Measurements from ENCODE around the gene FZD7.

FZD7 gene

DNA sequence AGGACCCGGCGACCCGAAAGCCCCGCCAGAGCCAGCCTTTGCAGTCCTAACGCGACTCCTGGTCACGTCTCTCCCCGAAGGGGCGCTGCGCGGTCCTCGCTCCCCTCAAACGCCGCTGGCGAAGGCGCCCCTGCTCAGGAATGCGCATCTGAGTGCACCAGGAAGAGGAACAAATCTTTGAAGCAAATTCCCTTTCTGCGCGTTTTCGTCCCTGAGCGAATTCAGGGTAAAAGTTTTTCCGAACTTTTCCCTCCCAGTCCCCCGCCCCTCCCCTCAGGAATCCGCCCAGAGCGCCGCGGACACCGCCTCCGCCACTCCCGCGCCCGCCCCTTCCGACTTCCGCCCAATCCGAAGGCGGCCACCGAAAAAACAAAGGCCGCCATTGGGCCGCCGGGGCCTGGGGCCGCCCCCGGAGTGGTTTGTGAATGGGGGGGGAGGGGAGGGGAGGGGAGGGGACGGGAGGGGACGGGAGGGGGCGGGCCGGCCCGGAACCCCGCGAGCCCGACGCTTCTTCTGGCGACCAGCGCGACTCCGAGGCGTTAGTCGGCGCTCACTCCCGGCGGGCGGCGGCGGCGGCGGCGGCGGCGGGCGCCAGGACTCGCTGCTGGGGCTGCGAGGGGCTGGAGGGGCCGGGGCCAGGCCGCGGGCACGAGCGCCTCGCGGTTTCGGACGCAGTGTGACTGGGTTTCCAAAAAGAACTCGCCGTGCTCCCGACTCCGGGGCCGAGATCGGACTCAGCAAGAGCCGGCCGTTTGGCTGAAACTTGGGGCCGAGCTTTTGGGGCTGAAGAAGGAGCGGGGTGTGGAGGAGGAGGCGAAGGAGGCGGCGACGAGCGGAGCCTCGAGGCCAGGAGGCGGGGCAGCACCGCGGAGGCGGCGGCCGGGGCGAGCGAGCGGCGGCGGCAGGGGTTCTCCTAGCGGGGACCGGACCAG is at the start of gene FZD7:
FZD7 (plus strand) TSS at position 539 of the 932 bp plus-strand sequence. CDS start 793 bp downstream, outside the sequence.
- no peak for DNase-seq

DNA sequence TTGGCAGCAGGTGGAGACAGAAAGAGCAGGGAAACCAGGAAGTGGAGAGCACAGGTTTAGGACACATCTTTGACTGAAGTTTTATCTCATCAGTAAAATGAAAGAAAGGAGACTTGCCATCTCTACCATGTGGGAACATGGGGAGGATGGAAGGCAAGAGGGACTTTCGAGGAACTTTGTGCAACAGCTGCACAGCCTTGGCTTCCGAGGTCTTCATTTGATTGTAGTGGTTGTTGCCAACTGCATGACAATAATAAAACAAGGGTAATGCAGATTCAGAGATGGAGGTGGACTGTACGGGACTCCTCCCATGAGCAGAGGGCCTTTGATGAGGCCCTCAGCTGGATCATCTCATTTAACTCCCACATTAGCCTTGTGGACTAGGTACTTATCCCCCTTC is 49.3 kb upstream of the FZD7 start:
- no peak for DNase-seq

DNA sequence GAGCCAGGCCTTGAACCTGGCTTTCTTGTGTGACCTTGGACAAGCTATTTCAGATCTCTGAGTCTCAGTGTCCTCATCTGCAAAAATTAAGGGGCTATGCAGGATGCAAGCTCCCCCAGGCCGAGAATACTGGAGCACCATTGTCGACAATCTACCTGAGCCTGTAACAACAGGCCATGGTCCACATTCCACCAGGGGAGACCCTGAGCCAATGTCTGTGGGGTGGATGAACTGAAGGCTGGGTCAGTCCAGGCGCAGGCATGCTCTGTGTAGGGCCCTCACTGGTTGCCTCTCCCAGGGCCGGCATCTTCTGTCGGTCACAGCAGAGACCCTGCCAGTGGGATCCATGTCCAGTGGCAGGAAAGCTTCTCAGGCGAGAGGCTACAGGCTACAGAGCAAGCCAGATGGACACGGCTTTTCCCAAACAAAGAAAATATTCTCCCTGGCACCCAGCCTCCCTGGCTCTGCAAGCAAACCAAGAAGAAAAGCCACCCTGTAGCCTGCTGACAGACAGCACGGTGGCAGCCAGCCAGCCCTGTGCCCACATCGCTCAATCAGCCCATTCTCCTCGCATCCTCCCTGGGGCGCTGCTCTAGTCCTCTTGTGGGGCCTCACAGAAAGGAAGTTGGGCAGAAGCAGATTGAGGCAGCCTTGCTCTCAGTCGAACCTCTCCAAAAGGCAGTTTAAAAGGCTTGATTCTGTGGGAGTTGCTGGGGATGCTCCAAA is 48.7 kb upstream of the FZD7 start:
- DNase-seq = no peak

DNA sequence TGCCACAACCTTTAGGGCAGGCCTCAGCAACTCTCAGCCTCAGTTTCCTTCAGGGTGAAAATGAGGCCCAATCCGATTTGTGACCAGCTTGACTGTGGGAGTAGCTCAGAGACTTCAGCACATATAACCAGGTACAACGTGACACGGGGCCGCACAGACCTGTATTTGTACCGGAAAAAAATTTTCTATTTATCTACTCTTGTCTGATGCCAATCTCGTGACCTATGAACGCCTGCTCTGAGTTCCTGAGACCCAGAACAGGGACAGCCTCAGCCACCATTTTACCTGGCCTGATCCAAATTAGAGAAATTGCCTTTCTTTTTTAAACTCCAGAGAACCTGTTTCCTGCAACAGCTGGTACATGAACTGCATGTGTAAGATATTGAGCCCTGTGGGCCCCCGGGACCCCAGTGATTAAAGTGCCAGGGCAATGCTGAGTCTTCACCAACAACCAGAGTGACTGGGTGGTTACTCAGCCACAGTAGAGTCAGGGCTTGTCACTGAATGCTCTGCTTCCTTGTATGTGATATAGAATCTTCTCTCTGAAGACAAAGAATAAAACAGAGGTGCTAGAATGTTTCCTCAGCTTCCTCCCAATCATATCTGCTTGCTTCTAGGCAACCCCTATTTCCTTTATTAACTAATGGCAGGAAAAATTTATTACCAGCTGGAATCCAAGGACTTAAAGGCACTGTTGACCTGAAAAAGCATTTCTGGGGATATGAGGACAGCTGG is 47.8 kb upstream of the FZD7 start:
- DNase-seq = no peak

DNA sequence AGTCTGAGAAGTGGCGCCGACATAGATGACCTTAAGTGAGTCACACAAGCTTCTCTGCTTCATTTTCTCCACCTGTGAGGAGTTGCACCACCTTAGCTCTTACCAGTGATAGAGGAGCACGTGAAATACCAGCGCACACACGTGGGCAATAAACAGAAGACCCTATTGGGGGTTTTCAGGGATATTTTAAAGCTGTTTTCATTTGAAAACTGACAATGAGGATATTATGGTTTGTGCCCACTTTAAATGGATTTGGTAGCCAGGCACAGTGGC is 47.3 kb upstream of the FZD7 start:
- DNase-seq = no peak

DNA sequence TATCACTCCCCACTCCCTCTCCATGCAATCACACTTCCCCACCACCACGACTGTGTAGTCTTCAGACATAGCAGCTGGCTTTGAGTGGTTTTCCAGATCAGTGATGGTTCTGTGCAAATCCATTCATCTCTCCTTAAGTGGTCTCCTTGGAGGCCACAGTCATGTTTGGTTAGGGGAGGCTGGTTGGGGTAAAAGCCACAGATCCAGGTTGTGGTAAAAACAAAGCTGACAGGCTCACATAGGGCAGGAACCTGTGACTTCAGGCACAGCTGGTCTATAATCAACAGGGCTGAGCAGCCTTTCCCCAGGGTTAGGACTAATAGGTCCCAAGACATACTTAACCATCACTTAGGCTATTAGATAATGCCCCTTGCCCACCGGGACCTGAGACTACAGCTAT is 46.2 kb upstream of the FZD7 start:
- no peak for DNase-seq

DNA sequence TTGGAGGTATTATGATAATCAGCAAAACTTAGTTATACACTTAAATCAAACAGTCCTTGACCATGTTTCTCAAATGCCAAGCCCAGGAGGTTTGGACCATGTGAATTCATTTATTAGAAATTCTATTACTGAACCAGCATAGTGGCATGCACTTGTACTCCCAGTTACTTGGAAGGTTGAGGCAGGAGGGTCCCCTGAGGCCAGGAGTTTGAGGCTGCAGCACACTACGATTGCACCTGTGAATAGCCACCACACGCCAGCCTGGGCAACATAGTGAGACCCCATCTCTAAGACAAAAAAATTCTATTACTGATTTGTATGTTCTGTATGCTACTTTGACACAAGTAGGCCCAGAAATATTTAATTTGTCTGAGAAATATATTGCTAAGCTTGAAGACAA is 43.6 kb upstream of the FZD7 start:
- no peak for DNase-seq

DNA sequence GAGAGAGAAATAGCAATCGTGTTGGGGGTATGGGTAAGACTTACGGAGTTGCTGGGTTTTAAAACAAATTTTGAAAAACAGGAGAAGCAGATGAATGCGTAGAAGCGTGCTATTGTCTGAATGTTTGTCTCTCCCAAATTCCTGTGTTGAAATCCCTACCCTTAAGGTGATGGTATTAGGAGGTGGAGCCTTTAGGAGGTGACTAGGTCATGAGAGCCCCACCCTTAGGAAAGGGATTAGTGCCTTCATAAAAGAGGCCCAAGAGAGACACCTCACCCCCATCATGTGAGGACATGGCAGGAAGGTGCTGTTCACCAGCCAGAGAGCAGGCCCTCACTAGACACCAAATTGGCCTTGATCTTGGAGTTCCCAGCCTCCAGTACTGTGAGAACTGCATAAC is 40.7 kb upstream of the FZD7 start:
- no peak for DNase-seq

DNA sequence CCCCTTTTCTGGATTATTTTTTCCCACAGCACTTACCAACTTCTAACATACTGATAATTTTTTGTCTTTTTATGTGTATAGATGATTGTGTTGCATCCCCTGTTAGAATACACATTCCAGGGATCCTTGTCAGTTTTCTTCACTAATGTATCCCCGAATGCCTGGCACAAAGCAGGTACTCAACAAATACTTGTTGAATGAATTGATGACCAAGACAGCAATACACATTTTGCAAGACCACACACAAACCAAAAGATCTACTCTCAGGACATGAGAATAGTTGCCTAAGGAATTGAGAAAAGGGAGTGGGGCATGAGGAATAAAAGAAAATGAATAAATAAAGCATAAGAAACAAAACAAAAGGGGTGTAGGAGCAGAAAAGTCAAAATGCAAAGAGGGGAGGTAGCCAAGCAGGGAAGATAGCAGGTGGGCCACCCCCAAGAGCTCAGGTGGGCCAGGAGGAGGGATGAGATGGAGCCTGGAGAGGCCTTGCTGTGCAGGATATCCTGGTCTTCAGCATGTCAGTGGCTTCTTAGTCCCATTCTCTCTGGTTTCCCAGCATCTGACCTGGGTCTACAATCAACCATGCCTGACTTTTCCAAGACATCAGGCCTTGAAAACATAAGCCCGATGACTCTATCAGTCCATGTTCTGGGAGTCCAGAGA is 38.5 kb upstream of the FZD7 start:
- no peak for DNase-seq

DNA sequence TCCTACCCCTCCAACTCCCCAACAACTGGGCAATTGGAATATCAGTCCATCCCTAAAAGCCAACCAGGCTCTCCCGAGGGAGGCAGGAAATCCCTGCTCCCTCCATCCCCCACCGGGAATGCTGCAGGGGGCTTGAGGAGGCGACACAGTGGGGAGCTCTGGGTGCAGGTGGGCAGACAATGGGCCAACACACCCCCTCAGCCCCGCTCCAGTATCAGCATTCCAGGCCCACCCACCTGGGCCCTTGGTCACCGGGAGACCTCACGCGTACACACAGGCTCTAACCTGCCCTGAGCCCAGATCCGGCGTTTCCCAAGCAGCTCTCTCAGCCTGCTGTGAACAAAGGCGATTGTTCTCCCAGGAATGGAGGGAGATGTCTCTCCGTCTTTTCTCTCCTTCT is 37.6 kb upstream of the FZD7 start:
- DNase-seq = no peak

DNA sequence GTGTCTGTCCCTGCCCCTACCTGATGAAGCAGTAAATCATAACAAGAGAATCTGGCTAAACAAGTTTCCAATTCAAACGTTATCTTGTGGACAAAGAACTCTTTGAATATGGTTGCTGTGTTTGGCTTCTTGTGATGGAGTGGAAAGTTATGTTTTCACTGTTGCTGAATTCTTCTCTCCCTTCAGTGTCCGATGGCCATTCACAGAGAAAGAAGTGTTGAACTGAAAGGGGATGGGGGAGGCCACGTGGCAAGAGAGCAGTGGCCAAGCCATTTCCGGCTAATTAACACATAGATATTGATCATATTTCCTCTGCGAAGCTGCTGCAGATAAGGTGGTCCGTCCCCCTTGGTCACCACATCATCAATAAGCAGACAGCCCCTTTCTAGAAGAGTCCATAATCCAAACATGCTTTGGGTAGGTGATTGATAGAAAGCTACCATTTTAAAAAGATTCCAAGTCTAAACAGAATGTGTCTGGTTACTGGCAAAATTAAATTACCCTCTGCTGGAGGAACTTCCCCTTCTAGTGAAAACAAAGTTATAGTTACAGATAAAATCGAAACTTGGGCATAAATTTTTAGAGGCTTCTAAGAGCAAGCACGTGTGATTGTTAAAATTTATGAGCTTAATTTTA is 36.9 kb upstream of the FZD7 start:
- no peak for DNase-seq

DNA sequence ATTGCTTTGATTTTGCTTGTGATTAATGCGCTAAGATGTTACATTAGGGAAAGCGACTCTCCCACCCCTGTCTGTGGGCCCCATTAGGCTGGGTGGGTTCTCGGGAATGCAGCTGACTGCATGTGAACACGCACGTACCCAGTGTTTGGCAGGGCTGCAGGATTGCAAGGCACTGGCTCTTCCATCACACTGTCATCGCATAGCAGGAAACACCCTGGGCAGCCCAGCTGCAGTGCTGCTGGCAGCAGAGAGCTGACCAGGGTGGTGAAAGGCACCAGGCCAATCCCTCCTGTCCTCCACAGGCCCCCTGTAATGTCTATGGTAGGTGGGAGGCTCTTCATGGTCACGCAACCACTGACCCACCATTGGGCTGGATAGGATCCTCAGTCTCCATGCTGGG is 34.4 kb upstream of the FZD7 start:
- no peak for DNase-seq

DNA sequence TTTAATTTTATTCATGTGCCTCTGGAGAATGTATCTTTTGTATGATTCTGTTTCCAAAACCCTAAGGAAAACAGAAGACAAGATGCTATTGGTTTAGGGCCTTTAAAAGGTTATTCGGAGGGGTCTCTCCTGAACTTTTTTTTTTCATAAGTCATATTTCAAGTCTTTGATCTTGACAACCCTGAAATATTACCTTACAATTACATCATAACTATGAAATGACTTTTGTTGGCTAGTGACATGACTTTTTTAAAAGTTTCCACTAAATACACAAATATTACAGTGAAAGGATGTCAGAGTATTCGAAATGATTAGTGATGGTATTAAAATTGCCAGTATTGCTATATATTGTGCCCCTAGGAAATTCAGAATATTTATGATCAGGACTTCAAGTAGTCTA is 31.8 kb upstream of the FZD7 start:
- no peak for DNase-seq

DNA sequence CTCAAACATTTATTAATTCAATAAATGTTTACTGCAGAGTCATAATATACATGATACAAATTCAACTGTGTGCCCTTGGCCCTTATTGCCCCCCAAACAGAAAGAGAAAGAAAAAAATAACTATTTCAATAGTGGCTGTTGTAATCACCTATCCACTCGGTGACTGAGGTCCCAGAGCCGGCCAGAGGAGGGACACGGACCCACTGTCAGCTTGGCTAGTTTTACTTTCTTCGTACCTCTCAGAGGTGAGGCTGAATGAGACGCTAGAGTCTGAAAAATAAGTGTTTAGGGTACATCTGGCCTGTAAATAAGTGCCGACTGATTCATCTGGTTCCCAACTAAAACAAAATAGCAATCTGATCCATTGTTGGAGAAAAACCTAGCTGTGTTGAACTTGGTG is 31.3 kb upstream of the FZD7 start:
- DNase-seq = no peak

DNA sequence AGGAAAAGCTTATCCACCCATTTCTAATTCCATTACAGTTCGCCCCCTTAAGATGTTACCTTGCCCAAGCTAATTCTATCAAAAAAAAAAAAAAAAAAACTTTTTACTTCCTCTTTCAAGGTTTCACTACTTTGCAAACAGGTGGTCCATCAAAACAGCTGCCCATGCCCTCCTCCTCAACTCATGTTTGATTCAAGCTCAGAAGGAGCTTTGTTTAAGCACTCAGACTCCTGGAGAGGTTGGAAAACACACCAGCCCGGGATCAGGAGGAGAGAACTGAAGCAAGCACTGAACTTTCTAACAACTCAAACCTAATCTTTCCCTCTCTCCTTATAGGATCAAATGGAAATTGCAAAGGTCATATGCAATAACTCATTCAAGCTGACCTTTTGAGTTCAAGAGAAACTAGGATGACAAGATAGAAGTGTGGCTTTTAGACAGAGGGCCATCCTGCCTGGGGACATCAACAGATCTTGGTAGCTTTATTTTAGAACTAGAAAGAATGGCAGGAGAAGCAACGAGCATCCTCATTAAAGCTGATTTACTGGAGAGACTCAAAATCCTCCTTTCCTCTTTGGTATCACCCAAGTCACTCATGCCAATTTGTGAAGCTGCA is 28.3 kb upstream of the FZD7 start:
- no peak for DNase-seq

DNA sequence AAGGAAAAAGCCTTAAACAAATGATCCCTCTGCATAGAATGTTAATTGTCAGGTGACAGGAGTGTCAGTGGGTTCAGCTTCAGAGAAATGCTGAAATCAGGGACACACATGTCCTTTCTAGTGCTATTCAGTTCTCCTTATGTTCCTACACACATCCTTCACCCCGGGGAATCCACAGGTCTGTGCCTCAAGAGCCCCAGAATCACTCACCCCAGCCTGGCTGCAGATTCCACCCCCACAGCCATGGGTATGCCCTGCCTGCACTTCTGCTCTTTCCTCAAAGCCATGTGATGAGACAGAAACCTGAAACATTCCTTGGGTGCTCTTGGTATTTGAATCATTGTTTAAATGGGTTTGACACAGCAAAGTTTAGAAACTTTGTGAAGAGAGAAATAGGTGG is 27.4 kb upstream of the FZD7 start:
- no peak for DNase-seq

DNA sequence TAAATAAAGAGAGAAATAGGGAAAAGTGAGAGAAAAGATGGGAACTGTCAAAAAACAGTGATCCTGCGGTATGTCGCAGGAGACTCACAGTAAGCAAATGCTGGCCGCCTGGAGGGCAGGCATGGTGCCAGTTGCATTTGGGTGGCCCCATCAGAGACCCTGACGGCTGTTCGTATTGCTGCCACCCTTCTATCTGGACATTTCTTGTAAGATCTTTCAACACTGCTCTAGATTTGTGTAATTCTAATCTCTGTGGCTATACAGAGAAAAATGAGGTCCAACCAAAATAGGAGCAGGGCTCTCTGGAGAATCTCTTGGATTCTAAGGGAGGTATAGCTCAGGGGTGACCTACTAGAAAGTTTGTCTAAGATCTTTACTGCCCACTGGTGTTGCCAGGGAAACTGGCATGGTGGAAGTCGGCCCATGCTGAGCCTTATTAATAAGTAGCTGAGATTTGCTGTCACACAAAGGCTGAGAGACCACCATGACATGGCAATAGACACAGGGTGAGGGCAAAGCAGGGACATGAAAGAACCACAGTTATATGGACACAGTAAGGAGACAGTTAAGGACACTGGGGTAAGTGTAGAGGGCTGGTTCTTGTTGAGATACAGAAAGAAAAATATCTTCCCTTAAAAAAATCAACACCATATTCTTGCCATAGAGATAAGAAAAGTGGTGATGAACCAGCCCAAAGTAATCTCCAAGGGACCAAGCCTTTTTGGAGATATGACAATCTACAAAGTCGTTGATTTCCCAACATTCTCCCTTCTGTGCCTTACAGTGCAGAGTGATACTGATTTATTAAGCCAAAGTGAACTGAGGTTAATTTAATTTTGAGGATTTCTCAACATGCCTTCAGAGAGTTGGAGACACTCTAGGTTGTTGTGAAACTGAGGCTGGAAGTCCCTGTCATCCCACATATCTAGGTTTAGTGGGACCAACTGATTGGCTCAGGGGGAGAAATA is 26.4 kb upstream of the FZD7 start:
- DNase-seq = no peak

DNA sequence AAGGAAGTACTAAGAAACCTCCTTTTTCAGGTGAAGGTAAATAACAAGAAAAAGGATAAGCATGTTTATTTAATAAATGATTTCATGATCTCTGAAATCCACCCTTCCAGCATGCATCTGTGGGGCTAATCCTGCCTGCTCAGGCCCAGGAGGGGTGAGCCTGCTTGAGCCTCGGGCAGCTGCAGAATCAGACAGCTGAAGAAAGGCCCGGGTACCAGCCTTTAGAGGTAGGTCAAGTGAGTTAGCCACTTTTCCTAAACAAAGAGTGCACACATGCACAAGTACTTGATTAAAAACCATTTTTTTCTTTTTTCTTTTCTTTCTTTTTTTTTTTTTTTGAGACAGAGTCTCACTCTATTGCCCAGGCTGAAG is 25.7 kb upstream of the FZD7 start:
- no peak for DNase-seq

DNA sequence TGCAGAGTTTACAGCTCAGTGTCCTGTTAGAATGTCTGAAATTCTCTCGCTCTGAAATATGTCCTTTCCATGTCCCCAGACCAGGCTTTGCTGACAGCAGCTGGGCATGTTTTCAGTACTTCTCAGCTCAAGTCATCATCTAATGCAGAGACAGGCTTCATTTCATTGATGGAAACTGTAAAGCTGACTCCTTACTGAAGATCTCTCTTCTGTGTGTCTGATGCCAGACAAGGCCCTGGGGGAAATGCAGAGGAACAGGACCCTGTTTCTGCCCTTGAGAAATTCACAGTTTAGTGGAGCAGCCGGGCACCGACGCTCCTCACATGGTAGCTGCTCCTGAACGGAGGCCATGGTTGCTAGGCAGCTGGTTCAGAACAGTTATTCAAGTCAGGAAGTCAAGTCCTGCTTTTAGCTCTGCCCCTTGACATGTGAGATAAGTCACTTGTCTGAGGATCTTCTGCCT is 24.6 kb upstream of the FZD7 start:
- no peak for DNase-seq

DNA sequence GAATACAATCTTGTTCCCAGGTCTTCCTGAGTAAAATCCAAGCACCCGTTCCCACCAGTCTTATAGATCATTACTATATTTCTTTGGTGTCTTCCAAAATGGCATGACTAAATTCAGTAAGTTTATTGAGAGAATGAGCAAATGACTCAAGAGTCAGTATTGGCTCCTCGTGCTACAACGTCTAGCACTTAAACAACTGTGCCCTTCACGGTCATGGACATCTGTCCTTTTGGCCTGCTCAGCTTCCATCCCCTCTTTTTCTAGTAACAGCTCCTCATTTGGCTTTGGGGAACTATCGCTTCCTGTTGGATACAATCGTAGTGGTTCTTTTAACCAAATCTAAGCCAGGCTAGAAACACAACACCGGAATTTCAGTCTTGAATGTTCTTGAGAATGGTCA is 24.1 kb upstream of the FZD7 start:
- DNase-seq = no peak

DNA sequence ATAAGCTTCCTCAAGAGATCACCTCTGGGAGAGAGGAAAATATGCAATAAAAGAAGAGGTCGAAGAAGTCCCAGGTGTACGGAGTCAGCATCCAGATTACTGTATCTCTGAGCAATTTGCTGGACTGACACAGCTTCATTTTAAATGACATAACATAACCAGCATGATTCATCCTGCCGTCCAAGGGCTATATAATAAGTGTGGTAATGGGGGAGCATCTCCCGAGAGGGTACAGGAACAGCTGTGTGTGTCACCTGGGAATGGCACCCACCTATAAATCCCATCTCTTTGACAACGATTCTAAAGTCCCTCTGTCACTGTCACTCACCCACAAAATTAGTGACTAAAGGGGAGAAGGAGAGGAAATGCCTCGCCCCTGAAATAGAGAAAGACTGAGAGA is 19.3 kb upstream of the FZD7 start:
- no peak for DNase-seq
